GM23248 (cell line): Measurements from ENCODE around the gene SHROOM2.

ENCODE experiments used
- EZH2 ChIP-seq: fragments of 200-600 bp; sonication (generic); IDR thresholded peaks from 2 replicates; pipeline ENCODE4 v1.6.1; 2018; ENCODE audit warnings: antibody characterized with exemption, mild to moderate bottlenecking; ENCODE audit not compliant: insufficient read depth, poor library complexity, severe bottlenecking
- EZH2phosphoT487 ChIP-seq: fragments of 200-600 bp; sonication (generic); IDR thresholded peaks from 2 replicates; pipeline ENCODE4 v1.6.1; 2018; ENCODE audit warnings: antibody characterized with exemption, moderate library complexity, mild to moderate bottlenecking, low read depth; ENCODE audit not compliant: insufficient read depth

- TF ChIP-seq EZH2 (no peak), EZH2phosphoT487 (no peak)
Measured at GRCh38 chrX:9966775-9967408, 180.7 kb downstream of the SHROOM2 start, which contains the start of gene CLDN34.
